H9 (cell line): Measurements from ENCODE around the gene RAB27A. TPM values are rescaled to one million over a fixed set of nuclear protein-coding genes. Genes with fewer than 3 reads are reported as not detected.

Source experiments
- DNase-seq: peaks from one replicate; pipeline ENCODE4 v3.0.0-alpha.2; 2017
- H2AFZ ChIP-seq: one replicate; pipeline ENCODE4 v1.6.1; 2013; ENCODE audit warnings: mild to moderate bottlenecking, low read length, control low read depth, moderate library complexity
- H2AK5ac ChIP-seq: 2 replicates; pipeline ENCODE4 v1.6.1; 2013; ENCODE audit warnings: low read length, control low read depth, mixed read lengths; ENCODE audit not compliant: insufficient read length
- H2BK120ac ChIP-seq: one replicate; pipeline ENCODE4 v1.6.1; 2013; ENCODE audit warnings: low read depth, mild to moderate bottlenecking, low read length, control low read depth, inconsistent platforms; ENCODE audit not compliant: poor library complexity, severe bottlenecking
- H2BK12ac ChIP-seq: 2 replicates; pipeline ENCODE4 v1.6.1; 2013; ENCODE audit warnings: low read length, control low read depth, mixed read lengths, low read depth; ENCODE audit not compliant: insufficient read length
- H2BK15ac ChIP-seq: 2 replicates; pipeline ENCODE4 v1.6.1; 2013; ENCODE audit warnings: low read depth, low read length, control low read depth
- H2BK20ac ChIP-seq: one replicate; pipeline ENCODE4 v1.6.1; 2013; ENCODE audit warnings: low read depth, mild to moderate bottlenecking, low read length, control low read depth, inconsistent platforms; ENCODE audit not compliant: poor library complexity, severe bottlenecking
- H2BK5ac ChIP-seq: 2 replicates; pipeline ENCODE4 v1.6.1; 2013; ENCODE audit warnings: low read length, control low read depth, mixed read lengths; ENCODE audit not compliant: insufficient read length
- H3K14ac ChIP-seq: 2 replicates; pipeline ENCODE4 v1.6.1; 2013; ENCODE audit warnings: low read length, control low read depth; ENCODE audit not compliant: insufficient read depth
- H3K18ac ChIP-seq: 2 replicates; pipeline ENCODE4 v1.6.1; 2013; ENCODE audit warnings: low read depth, mild to moderate bottlenecking, mixed read lengths, low read length, control low read depth; ENCODE audit not compliant: insufficient read length
- H3K23ac ChIP-seq: 2 replicates; pipeline ENCODE4 v1.6.1; 2013; ENCODE audit warnings: low read length, control low read depth, mixed read lengths, low read depth; ENCODE audit not compliant: insufficient read length
- H3K23me2 ChIP-seq: 2 replicates; pipeline ENCODE4 v1.6.1; 2013; ENCODE audit warnings: low read depth, mild to moderate bottlenecking, mixed read lengths, low read length, control low read depth; ENCODE audit not compliant: insufficient read length, poor library complexity, severe bottlenecking
- H3K27ac ChIP-seq: 2 replicates; pipeline ENCODE4 v1.5.1; 2013; ENCODE audit warnings: low read length, control low read depth, mixed read lengths, low read depth; ENCODE audit not compliant: insufficient read length
- H3K27me3 ChIP-seq: 2 replicates; pipeline ENCODE4 v1.6.1; 2013; ENCODE audit warnings: low read length, control low read depth, inconsistent platforms; ENCODE audit not compliant: insufficient read depth
- H3K4ac ChIP-seq: 2 replicates; pipeline ENCODE4 v1.6.1; 2013; ENCODE audit warnings: low read depth, mild to moderate bottlenecking, control low read depth, inconsistent platforms, low read length, moderate library complexity
- H3K4me1 ChIP-seq: 2 replicates; pipeline ENCODE4 v1.6.1; 2013; ENCODE audit warnings: low read length, control low read depth, inconsistent platforms; ENCODE audit not compliant: insufficient read depth
- H3K4me2 ChIP-seq: 2 replicates; pipeline ENCODE4 v1.6.1; 2013; ENCODE audit warnings: low read length, control low read depth, mixed read lengths; ENCODE audit not compliant: insufficient read length, insufficient read depth
- H3K56ac ChIP-seq: 2 replicates; pipeline ENCODE4 v1.6.1; 2013; ENCODE audit warnings: low read depth, mild to moderate bottlenecking, mixed read lengths, low read length, control low read depth; ENCODE audit not compliant: insufficient read length
- H3K79me1 ChIP-seq: 2 replicates; pipeline ENCODE4 v1.6.1; 2013; ENCODE audit warnings: low read depth, mild to moderate bottlenecking, moderate library complexity, low read length, control low read depth, inconsistent platforms; ENCODE audit not compliant: insufficient read depth, poor library complexity, severe bottlenecking
- H3K79me2 ChIP-seq: 2 replicates; pipeline ENCODE4 v1.6.1; 2013; ENCODE audit warnings: low read length, control low read depth, inconsistent platforms; ENCODE audit not compliant: insufficient read depth
- H3K9ac ChIP-seq: 2 replicates; pipeline ENCODE4 v1.6.1; 2013; ENCODE audit warnings: low read length, control low read depth, mixed read lengths; ENCODE audit not compliant: insufficient read length; ENCODE audit errors: extremely low read depth
- H3K9me3 ChIP-seq: one replicate; pipeline ENCODE4 v1.6.1; 2013; ENCODE audit warnings: low read depth, low read length, inconsistent platforms; ENCODE audit not compliant: control insufficient read depth
- H3T11ph ChIP-seq: one replicate; pipeline ENCODE4 v1.6.1; 2013; ENCODE audit warnings: mild to moderate bottlenecking, low read length, control low read depth, inconsistent platforms
- H4K20me1 ChIP-seq: one replicate; pipeline ENCODE4 v1.6.1; 2013; ENCODE audit not compliant: control insufficient read depth, insufficient read length, insufficient read depth
- H4K5ac ChIP-seq: 2 replicates; pipeline ENCODE4 v1.6.1; 2013; ENCODE audit warnings: low read depth, mild to moderate bottlenecking, mixed read lengths, low read length, control low read depth; ENCODE audit not compliant: insufficient read length
- H4K8ac ChIP-seq: replicated peaks from 2 replicates; pipeline ENCODE4 v1.6.1; 2013; ENCODE audit warnings: low read length, control low read depth, mixed read lengths, low read depth; ENCODE audit not compliant: insufficient read length
- H4K91ac ChIP-seq: 2 replicates; pipeline ENCODE4 v1.6.1; 2013; ENCODE audit warnings: low read depth, mild to moderate bottlenecking, moderate library complexity, mixed read lengths, low read length, control low read depth; ENCODE audit not compliant: insufficient read length
- H3K27ac Mint-ChIP-seq, 3 experiments: 2 replicates in 2 of 3; 3 replicates in 1 of 3; pipeline ENCODE4 v1.8.0; 2020 to 2021; ENCODE audit warnings: mixed read lengths in 3 of 3, mild to moderate bottlenecking in 1 of 3, moderate library complexity in 1 of 3
- H3K27me3 Mint-ChIP-seq: 2 replicates; pipeline ENCODE4 v1.8.0; 2021; ENCODE audit warnings: low read depth, mild to moderate bottlenecking, moderate library complexity, mixed read lengths
- H3K36me3 Mint-ChIP-seq, 3 experiments: 2 replicates in 2 of 3; 3 replicates in 1 of 3; pipeline ENCODE4 v1.8.0; 2020 to 2021; ENCODE audit warnings: low read depth in 3 of 3, mixed read lengths in 3 of 3; ENCODE audit not compliant: insufficient read depth in 1 of 3
- H3K4me1 Mint-ChIP-seq, 2 experiments: 2 replicates each; pipeline ENCODE4 v1.8.0; 2020; ENCODE audit warnings: mixed read lengths in 2 of 2
- H3K4me3 Mint-ChIP-seq, 2 experiments: 2 replicates in 1 of 2; 3 replicates in 1 of 2; pipeline ENCODE4 v1.8.0; 2020 to 2021; ENCODE audit warnings: mild to moderate bottlenecking in 2 of 2, mixed read lengths in 2 of 2, moderate library complexity in 1 of 2
- H3K9me3 Mint-ChIP-seq, 2 experiments: 2 replicates in 1 of 2; 3 replicates in 1 of 2; pipeline ENCODE4 v1.8.0; 2020; ENCODE audit warnings: mild to moderate bottlenecking in 2 of 2, mixed read lengths in 2 of 2, moderate library complexity in 1 of 2
- WGBS: extraction: QIAGEN DNeasy Blood & Tissue Kit; methylation state at CpG from one replicate; pipeline ENCODE4 v1.1.7; 2013; ENCODE audit warnings: missing lambda C conversion rate, low lambda C conversion rate, mixed read lengths; ENCODE audit not compliant: insufficient read length; ENCODE audit errors: extremely low coverage; 5-methylcytosine and 5-hydroxymethylcytosine counted together
- total RNA-seq: library from RNA; stranded (reverse); gene quantifications from 2 replicates; pipeline ENCODE4 v1.2.1, GENCODE V29; 2021
- TF ChIP-seq, protein P1 (sequence below): fragments of 200-600 bp; sonication (generic); conservative IDR thresholded peaks from 3 replicates; pipeline ENCODE4 v1.8.0; 2021; ENCODE audit warnings: antibody characterized with exemption, mild to moderate bottlenecking

Gene RAB27A
- total RNA-seq, 1 experiment from 2014 or later, result 6.8 TPM

DNA sequence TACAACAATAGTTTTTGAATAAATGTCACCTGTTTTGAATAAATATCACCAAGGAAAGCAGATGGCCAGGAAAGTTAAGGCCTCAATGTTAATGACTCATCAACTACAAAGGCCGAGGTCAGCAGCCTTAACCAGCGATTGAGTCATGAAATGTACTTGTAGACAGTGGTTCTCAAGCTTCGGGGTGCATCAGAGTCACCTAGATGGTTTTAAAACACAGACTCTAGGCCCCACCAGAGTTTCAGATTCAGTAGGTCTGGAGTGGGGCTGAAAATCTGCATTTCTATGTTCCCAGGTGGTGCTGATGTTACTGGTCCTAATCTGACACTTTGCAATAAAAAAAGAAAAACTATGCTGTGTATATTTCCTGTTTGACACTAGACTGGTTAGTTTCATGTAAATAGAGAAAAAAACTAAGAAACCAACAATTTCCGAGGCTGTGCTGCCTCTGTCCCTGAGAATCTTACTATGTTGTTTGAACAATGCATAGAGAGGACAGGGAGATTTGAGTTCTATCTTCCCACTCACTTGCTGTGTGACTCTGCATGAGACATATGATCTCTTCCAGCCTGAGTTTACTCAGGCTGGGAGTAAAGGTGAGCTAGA, 9.8 kb downstream of the RAB27A start:
- Histone ChIP-seq H3K9ac (no peak overlapping the region), H3K4ac (no peak overlapping the region), H2BK20ac (no peak overlapping the region), H3K79me1 (no peaks in the 10 kb centered on the region), H3K79me2 (no peaks in the 10 kb centered on the region), H3T11ph (no peak overlapping the region), H3K23me2 (no peaks in the 10 kb centered on the region), H3K18ac (no peak overlapping the region), H4K91ac (no peak overlapping the region), H3K27me3 (no peaks in the 10 kb centered on the region), H3K4me2 (no peak overlapping the region), H2AFZ (no peak overlapping the region), H4K5ac (no peak overlapping the region), H2AK5ac (no peak overlapping the region), H3K14ac (no peak overlapping the region), H4K8ac (no peak overlapping the region), H2BK5ac (no peak overlapping the region), H3K4me1 (no peaks in the 10 kb centered on the region), H3K27ac (no peak overlapping the region), H3K23ac (no peak overlapping the region), H3K56ac (no peak overlapping the region), H3K9me3 (no peaks in the 10 kb centered on the region), H2BK12ac (no peak overlapping the region), H2BK15ac (no peak overlapping the region), H2BK120ac (no peak overlapping the region), H4K20me1 (no peaks in the 10 kb centered on the region)
- TF ChIP-seq, protein P1, sequence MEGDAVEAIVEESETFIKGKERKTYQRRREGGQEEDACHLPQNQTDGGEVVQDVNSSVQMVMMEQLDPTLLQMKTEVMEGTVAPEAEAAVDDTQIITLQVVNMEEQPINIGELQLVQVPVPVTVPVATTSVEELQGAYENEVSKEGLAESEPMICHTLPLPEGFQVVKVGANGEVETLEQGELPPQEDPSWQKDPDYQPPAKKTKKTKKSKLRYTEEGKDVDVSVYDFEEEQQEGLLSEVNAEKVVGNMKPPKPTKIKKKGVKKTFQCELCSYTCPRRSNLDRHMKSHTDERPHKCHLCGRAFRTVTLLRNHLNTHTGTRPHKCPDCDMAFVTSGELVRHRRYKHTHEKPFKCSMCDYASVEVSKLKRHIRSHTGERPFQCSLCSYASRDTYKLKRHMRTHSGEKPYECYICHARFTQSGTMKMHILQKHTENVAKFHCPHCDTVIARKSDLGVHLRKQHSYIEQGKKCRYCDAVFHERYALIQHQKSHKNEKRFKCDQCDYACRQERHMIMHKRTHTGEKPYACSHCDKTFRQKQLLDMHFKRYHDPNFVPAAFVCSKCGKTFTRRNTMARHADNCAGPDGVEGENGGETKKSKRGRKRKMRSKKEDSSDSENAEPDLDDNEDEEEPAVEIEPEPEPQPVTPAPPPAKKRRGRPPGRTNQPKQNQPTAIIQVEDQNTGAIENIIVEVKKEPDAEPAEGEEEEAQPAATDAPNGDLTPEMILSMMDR, result no peak
- H3K4me3 Mint-ChIP-seq, result no peak overlapping the region
- H3K36me3 Mint-ChIP-seq, result no peaks in the 10 kb centered on the region; a peak in 1 of 7 replicates
- no peaks in the 10 kb centered on the region for H3K27me3 Mint-ChIP-seq
- H3K9me3 Mint-ChIP-seq, result no peaks in the 10 kb centered on the region
- H3K4me1 Mint-ChIP-seq, result peaks cover 6 to 8% of the 10 kb centered on the region in 2 experiments; a peak in 2 of 4 replicates
- WGBS, result no CpG with 5 or more reads among the region's 4 CpGs
- no peak for DNase-seq
- peak overlapping the region in 1 of 3 experiments; percentile 73; a peak in 1 of 7 replicates for H3K27ac Mint-ChIP-seq
